Measurements from ENCODE around the gene HHAT.
A peak's percentile ranks its signal among the peaks of the same experiment; 100 is the strongest.

The HHAT gene

GRCh38 chr1:210293171-210293607, 35.5 kb upstream of the HHAT start:
- Histone ChIP-seq H3K9me3 (ENCODE audit: insufficient read depth, low read length) (peaks cover 2% of the 10 kb centered on the region; the same call in 1 of the 2 replicates), H3K4me1 (ENCODE audit: insufficient read depth, insufficient read length) (peaks cover 8% of the 10 kb centered on the region), H3K36me3 (ENCODE audit: insufficient read depth, insufficient read length, low read length) (no peaks in the 10 kb centered on the region), H3K9ac (ENCODE audit: insufficient read length, low read depth) (peak overlapping the region; percentile 73), H3K27me3 (ENCODE audit: insufficient read depth, insufficient read length) (peaks cover 25% of the 10 kb centered on the region), H3K4me3 (ENCODE audit: insufficient read length, low read depth) (peak overlapping the region; percentile 47)
- DNase-seq (ENCODE audit: low read depth, low spot score): no peak
- TF ChIP-seq ZNF274 (IDR thresholded peaks at IDR 0.05; ENCODE audit: low read depth, low read length) (no peak), YY1 (IDR thresholded peaks at IDR 0.05; ENCODE audit: insufficient read depth, insufficient read length) (no peak), SUZ12 (IDR thresholded peaks at IDR 0.05; ENCODE audit: extremely low read depth, insufficient read depth, insufficient read length) (no peak)

DNA sequence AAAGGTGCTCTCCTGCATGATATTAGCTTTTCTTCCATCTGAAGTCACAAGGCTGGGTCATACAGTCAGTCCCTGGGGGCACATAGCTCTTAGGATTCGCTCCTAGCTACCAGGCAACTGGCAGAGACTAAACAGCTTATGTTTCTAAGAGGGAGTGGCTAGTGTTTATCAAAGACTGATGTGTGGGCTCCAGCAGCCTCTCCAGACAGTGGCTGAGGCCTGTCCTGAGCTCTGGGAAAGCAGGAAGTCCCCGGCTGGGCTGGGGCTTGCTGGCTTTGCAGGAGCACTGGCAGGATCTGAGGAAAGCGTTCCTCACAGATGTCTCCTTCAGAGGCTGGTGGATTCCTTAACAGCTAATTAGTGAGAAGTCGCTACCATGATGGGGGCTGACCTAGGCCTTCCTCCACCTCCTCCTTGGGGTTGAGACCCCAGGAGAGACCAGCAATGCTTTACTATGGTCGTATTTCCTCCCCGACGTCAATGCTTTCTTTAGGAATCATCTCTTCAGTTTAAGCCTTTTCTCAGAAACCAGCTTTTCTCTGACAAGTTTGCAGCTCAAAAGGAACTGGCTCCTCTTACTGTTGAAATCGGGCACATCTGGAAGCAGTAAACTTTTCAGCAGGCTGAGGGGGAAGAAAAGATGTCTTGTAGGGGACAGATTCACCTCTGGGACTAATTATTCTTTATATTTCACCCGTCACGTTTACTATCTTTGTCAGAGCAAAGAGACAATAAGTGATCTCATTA, 33.5 kb upstream of the HHAT start:
- peak; percentile 79 for DNase-seq (ENCODE audit: low read depth, low spot score)
- TF ChIP-seq ZNF274 (IDR thresholded peaks at IDR 0.05; ENCODE audit: low read depth, low read length): no peak
- Histone ChIP-seq H3K27me3 (ENCODE audit: insufficient read depth, insufficient read length) (peaks cover 20% of the 10 kb centered on the region), H3K4me1 (ENCODE audit: insufficient read depth, insufficient read length) (peaks cover 14% of the 10 kb centered on the region), H3K9ac (ENCODE audit: insufficient read length, low read depth) (no peak overlapping the region), H3K4me3 (ENCODE audit: insufficient read length, low read depth) (no peak overlapping the region), H3K9me3 (ENCODE audit: insufficient read depth, low read length) (peaks cover 5% of the 10 kb centered on the region; the same call in 1 of the 2 replicates), H3K36me3 (ENCODE audit: insufficient read depth, insufficient read length, low read length) (no peaks in the 10 kb centered on the region)

DNA sequence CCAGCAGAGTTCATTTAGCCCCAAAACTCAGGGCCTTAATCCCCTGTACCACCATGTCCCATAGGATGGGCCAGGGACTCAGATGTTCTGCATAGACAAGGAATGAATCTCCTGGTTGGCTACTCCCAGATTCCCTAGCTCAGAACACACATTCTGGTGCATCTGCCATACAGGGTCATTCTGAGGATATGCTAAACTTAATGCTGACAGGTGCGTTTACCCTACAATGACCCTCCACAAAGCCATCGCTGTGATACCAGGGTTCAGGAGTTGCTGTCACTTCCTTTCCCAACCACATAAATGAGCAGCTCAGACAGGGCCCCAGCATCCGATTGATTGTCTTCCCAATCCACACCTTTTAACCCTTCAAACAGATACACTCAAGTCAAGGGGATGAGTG, 32.0 kb upstream of the HHAT start:
- H3K9ac ChIP-seq (ENCODE audit: insufficient read length, low read depth): no peak overlapping the region
- no peaks in the 10 kb centered on the region for H3K36me3 ChIP-seq (ENCODE audit: insufficient read depth, insufficient read length, low read length)
- peaks cover 5% of the 10 kb centered on the region for H3K27me3 ChIP-seq (ENCODE audit: insufficient read depth, insufficient read length)
- H3K4me1 ChIP-seq (ENCODE audit: insufficient read depth, insufficient read length): peaks cover 11% of the 10 kb centered on the region
- H3K9me3 ChIP-seq (ENCODE audit: insufficient read depth, low read length): peaks cover 5% of the 10 kb centered on the region; the same call in 1 of the 2 replicates
- no peak for TF ChIP-seq ZNF274 (IDR thresholded peaks at IDR 0.05; ENCODE audit: low read depth, low read length)
- no peak for TF ChIP-seq YY1 (IDR thresholded peaks at IDR 0.05; ENCODE audit: insufficient read depth, insufficient read length)
- TF ChIP-seq SUZ12 (IDR thresholded peaks at IDR 0.05; ENCODE audit: extremely low read depth, insufficient read depth, insufficient read length): no peak
- no peak for DNase-seq (ENCODE audit: low read depth, low spot score)
- H3K4me3 ChIP-seq (ENCODE audit: insufficient read length, low read depth): no peak overlapping the region

- H3K4me3 ChIP-seq (ENCODE audit: insufficient read length, low read depth): no peak overlapping the region
- no peaks in the 10 kb centered on the region for H3K27me3 ChIP-seq (ENCODE audit: insufficient read depth, insufficient read length)
- H3K9ac ChIP-seq (ENCODE audit: insufficient read length, low read depth): no peak overlapping the region
- H3K36me3 ChIP-seq (ENCODE audit: insufficient read depth, insufficient read length, low read length): no peaks in the 10 kb centered on the region
- H3K9me3 ChIP-seq (ENCODE audit: insufficient read depth, low read length): peaks cover 5% of the 10 kb centered on the region; the same call in 1 of the 2 replicates
- peaks cover 11% of the 10 kb centered on the region for H3K4me1 ChIP-seq (ENCODE audit: insufficient read depth, insufficient read length)
- TF ChIP-seq SUZ12 (IDR thresholded peaks at IDR 0.05; ENCODE audit: extremely low read depth, insufficient read depth, insufficient read length) (no peak), ZNF274 (IDR thresholded peaks at IDR 0.05; ENCODE audit: low read depth, low read length) (no peak), YY1 (IDR thresholded peaks at IDR 0.05; ENCODE audit: insufficient read depth, insufficient read length) (no peak)
- DNase-seq (ENCODE audit: low read depth, low spot score): no peak
Measured at GRCh38 chr1:210298296-210298695, 30.4 kb upstream of the HHAT start.

- H3K4me1 ChIP-seq (ENCODE audit: insufficient read depth, insufficient read length): peaks cover 13% of the 10 kb centered on the region
- H3K4me3 ChIP-seq (ENCODE audit: insufficient read length, low read depth): no peak overlapping the region
- no peak overlapping the region for H3K9ac ChIP-seq (ENCODE audit: insufficient read length, low read depth)
- no peaks in the 10 kb centered on the region for H3K36me3 ChIP-seq (ENCODE audit: insufficient read depth, insufficient read length, low read length)
- no peak for TF ChIP-seq YY1 (IDR thresholded peaks at IDR 0.05; ENCODE audit: insufficient read depth, insufficient read length)
- no peak for TF ChIP-seq SUZ12 (IDR thresholded peaks at IDR 0.05; ENCODE audit: extremely low read depth, insufficient read depth, insufficient read length)
- TF ChIP-seq ZNF274 (IDR thresholded peaks at IDR 0.05; ENCODE audit: low read depth, low read length): no peak
- peaks cover 5% of the 10 kb centered on the region; the same call in 1 of the 2 replicates for H3K9me3 ChIP-seq (ENCODE audit: insufficient read depth, low read length)
- no peak for DNase-seq (ENCODE audit: low read depth, low spot score)
- H3K27me3 ChIP-seq (ENCODE audit: insufficient read depth, insufficient read length): no peaks in the 10 kb centered on the region
Measured at GRCh38 chr1:210298936-210299335, 29.8 kb upstream of the HHAT start.

DNA sequence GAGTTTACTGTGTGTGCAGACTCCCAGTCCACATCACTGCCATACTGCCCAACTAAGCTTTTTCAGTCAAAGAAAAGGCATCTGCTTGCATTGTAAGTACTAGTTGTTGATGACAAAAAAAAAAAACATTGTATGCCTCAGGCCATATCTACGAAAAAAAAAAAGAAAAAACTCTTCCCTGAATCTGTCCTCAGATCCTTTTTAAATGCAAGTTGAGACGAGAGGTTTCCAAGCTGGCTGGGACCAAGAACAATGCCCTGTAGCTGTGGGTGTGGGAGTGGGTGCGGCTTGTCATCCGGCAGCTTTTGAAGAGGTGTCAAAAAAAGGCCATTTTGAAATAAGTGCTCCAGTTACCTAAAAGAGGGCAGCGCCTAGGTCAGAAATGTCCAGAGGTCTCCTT, 29.2 kb upstream of the HHAT start:
- Histone ChIP-seq H3K4me3 (ENCODE audit: insufficient read length, low read depth) (no peak overlapping the region), H3K9ac (ENCODE audit: insufficient read length, low read depth) (no peak overlapping the region), H3K27me3 (ENCODE audit: insufficient read depth, insufficient read length) (no peaks in the 10 kb centered on the region), H3K4me1 (ENCODE audit: insufficient read depth, insufficient read length) (peaks cover 13% of the 10 kb centered on the region), H3K36me3 (ENCODE audit: insufficient read depth, insufficient read length, low read length) (no peaks in the 10 kb centered on the region), H3K9me3 (ENCODE audit: insufficient read depth, low read length) (peaks cover 5% of the 10 kb centered on the region; the same call in 1 of the 2 replicates)
- no peak for TF ChIP-seq YY1 (IDR thresholded peaks at IDR 0.05; ENCODE audit: insufficient read depth, insufficient read length)
- TF ChIP-seq ZNF274 (IDR thresholded peaks at IDR 0.05; ENCODE audit: low read depth, low read length): no peak
- TF ChIP-seq SUZ12 (IDR thresholded peaks at IDR 0.05; ENCODE audit: extremely low read depth, insufficient read depth, insufficient read length): no peak
- DNase-seq (ENCODE audit: low read depth, low spot score): peak; percentile 77

GRCh38 chr1:210300923-210301614, 27.6 kb upstream of the HHAT start:
- no peak overlapping the region for H3K4me3 ChIP-seq (ENCODE audit: insufficient read length, low read depth)
- DNase-seq (ENCODE audit: low read depth, low spot score): no peak
- H3K4me1 ChIP-seq (ENCODE audit: insufficient read depth, insufficient read length): peaks cover 8% of the 10 kb centered on the region
- no peak overlapping the region for H3K9ac ChIP-seq (ENCODE audit: insufficient read length, low read depth)
- H3K27me3 ChIP-seq (ENCODE audit: insufficient read depth, insufficient read length): no peaks in the 10 kb centered on the region
- no peak for TF ChIP-seq SUZ12 (IDR thresholded peaks at IDR 0.05; ENCODE audit: extremely low read depth, insufficient read depth, insufficient read length)
- no peak for TF ChIP-seq ZNF274 (IDR thresholded peaks at IDR 0.05; ENCODE audit: low read depth, low read length)
- no peak for TF ChIP-seq YY1 (IDR thresholded peaks at IDR 0.05; ENCODE audit: insufficient read depth, insufficient read length)
- H3K9me3 ChIP-seq (ENCODE audit: insufficient read depth, low read length): peaks cover 5% of the 10 kb centered on the region; the same call in 1 of the 2 replicates
- no peaks in the 10 kb centered on the region for H3K36me3 ChIP-seq (ENCODE audit: insufficient read depth, insufficient read length, low read length)
